ENCODE results near the gene KCTD19.

The KCTD19 gene

GRCh38 chr16:67305216-67306071 is 21.1 kb downstream of the KCTD19 start:
- TF ChIP-seq CTCF (conservative IDR thresholded peaks at IDR 0.05; ENCODE audit: low read length) = no peak
- no peak for DNase-seq (ENCODE audit: low read depth)

GRCh38 chr16:67304020-67304419 is 22.5 kb downstream of the KCTD19 start:
- H3K4me3 ChIP-seq (ENCODE audit: low read length) = no peak overlapping the region
- DNase-seq (ENCODE audit: low read depth) = peak; percentile 78
- TF ChIP-seq CTCF (conservative IDR thresholded peaks at IDR 0.05; ENCODE audit: low read length) = no peak

More at GRCh38 chr16:67305216-67306071, 21.1 kb downstream of the KCTD19 start:
- no peak overlapping the region for H3K4me3 ChIP-seq (ENCODE audit: low read length)

- no peak overlapping the region for H3K4me3 ChIP-seq (ENCODE audit: low read length)
- no peak for DNase-seq (ENCODE audit: low read depth)
- TF ChIP-seq CTCF (conservative IDR thresholded peaks at IDR 0.05; ENCODE audit: low read length) = no peak
Measured at GRCh38 chr16:67302970-67303369, 23.6 kb downstream of the KCTD19 start.

GRCh38 chr16:67302076-67302475 is 24.5 kb downstream of the KCTD19 start:
- TF ChIP-seq CTCF (conservative IDR thresholded peaks at IDR 0.05; ENCODE audit: low read length) = no peak
- no peak overlapping the region for H3K4me3 ChIP-seq (ENCODE audit: low read length)
- no peak for DNase-seq (ENCODE audit: low read depth)

GRCh38 chr16:67301080-67301782 is 25.3 kb downstream of the KCTD19 start:
- no peak overlapping the region for H3K4me3 ChIP-seq (ENCODE audit: low read length)
- no peak for DNase-seq (ENCODE audit: low read depth)
- TF ChIP-seq CTCF (conservative IDR thresholded peaks at IDR 0.05; ENCODE audit: low read length) = no peak

- no peak for DNase-seq (ENCODE audit: low read depth)
- H3K4me3 ChIP-seq (ENCODE audit: low read length) = no peak overlapping the region
- TF ChIP-seq CTCF (conservative IDR thresholded peaks at IDR 0.05; ENCODE audit: low read length) = no peak
Measured at GRCh38 chr16:67299269-67299668, 27.3 kb downstream of the KCTD19 start.

- no peak for TF ChIP-seq CTCF (conservative IDR thresholded peaks at IDR 0.05; ENCODE audit: low read length)
- H3K4me3 ChIP-seq (ENCODE audit: low read length) = no peak overlapping the region
- DNase-seq (ENCODE audit: low read depth) = no peak
Measured at GRCh38 chr16:67298277-67298676, 28.3 kb downstream of the KCTD19 start.
